Progenitor cell of endocrine pancreas (in vitro differentiated cells): ENCODE measurements around the gene TRMT10C. TPM values are rescaled to one million over a fixed set of nuclear protein-coding genes. Genes with fewer than 3 reads are reported as not detected.

ENCODE experiments used
- DNase-seq: peaks from one replicate; pipeline ENCODE4 v3.0.0; 2021; ENCODE audit warnings: low spot score; ENCODE audit not compliant: unreplicated experiment
- H3K27ac Mint-ChIP-seq: 2 replicates; pipeline ENCODE4 v1.8.0; 2021; ENCODE audit warnings: mild to moderate bottlenecking, moderate library complexity, mixed read lengths
- H3K27me3 Mint-ChIP-seq: 2 replicates; pipeline ENCODE4 v1.8.0; 2021; ENCODE audit warnings: mixed read lengths
- H3K36me3 Mint-ChIP-seq: 2 replicates; pipeline ENCODE4 v1.8.0; 2022; ENCODE audit warnings: mixed read lengths; ENCODE audit not compliant: insufficient read depth
- H3K4me1 Mint-ChIP-seq: 2 replicates; pipeline ENCODE4 v1.8.0; 2021; ENCODE audit warnings: low read depth, mixed read lengths
- H3K4me3 Mint-ChIP-seq: 2 replicates; pipeline ENCODE4 v1.8.0; 2021; ENCODE audit warnings: low read depth, mild to moderate bottlenecking, moderate library complexity, mixed read lengths
- H3K9me3 Mint-ChIP-seq: 2 replicates; pipeline ENCODE4 v1.8.0; 2021; ENCODE audit warnings: low read depth, mixed read lengths
- long read RNA-seq: library from polyadenylated mRNA; unstranded; transcript quantifications from one replicate; pipeline ENCODE4 v2.0.0, GENCODE V29; 2020
- total RNA-seq: library from RNA; stranded (reverse); gene quantifications from 2 replicates; pipeline ENCODE4 v1.2.1, GENCODE V29; 2021
- TF ChIP-seq, protein P1 (sequence below): fragments of 200-600 bp; sonication (generic); IDR thresholded peaks from one replicate; pipeline ENCODE4 v1.5.0; 2021; ENCODE audit warnings: antibody characterized with exemption, mild to moderate bottlenecking; ENCODE audit not compliant: unreplicated experiment

The TRMT10C gene
- total RNA-seq = 24.0 and 24.4 TPM in 2 replicates
- long read RNA-seq, transcript TRMT10C-201 (2 exons, 1,819 nt) = major isoform, 47 of 48 reads
- long read RNA-seq, partial matches to known transcripts = 0 of 48 reads
- long read RNA-seq, other reads (novel, unspliced or antisense) = 0 of 48 reads

DNA sequence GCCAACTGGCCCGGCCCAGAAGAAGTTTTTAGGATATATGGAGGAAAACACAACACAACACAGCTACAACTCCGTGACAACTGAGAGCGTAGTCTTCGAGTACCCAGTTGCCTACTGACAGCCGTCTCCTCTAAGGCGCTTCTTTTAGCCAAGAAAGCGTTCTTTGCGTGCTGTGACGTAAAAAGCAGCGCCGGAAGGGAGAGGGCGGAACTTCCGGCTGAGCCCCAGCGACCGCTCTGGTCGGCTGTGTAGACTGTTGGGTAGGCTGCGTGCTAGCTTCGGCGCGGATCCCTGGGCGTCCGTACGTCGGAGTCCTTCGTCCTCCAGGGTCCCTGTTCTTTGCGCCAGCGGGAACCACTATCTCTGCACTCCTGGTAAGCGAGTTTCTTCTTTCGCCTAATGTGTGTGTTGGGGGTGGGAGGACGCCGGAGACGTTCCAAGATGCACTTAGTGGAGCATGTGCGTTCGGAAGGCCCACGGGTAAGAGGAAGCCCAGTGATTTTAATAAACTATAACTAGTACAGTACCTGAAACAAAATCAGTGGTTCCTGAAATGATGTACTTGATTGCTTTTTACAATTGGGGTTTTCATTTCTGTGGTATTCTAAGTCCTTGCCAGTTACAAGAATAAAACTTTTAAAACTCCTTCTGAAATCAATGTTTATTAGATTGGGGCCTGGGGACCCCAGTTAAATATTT, at the start of gene TRMT10C:
Gene TRMT10C, plus strand, starts transcription at position 239 of the 699 bp plus-strand sequence. CDS start 2,914 bp downstream, outside the sequence.
- peak within 1 kb of the TSS; percentile 99 for H3K27ac Mint-ChIP-seq
- peaks cover 13% of the 10 kb centered on the region for H3K36me3 Mint-ChIP-seq
- peaks cover 8% of the 10 kb centered on the region for H3K27me3 Mint-ChIP-seq
- TF ChIP-seq, protein P1, sequence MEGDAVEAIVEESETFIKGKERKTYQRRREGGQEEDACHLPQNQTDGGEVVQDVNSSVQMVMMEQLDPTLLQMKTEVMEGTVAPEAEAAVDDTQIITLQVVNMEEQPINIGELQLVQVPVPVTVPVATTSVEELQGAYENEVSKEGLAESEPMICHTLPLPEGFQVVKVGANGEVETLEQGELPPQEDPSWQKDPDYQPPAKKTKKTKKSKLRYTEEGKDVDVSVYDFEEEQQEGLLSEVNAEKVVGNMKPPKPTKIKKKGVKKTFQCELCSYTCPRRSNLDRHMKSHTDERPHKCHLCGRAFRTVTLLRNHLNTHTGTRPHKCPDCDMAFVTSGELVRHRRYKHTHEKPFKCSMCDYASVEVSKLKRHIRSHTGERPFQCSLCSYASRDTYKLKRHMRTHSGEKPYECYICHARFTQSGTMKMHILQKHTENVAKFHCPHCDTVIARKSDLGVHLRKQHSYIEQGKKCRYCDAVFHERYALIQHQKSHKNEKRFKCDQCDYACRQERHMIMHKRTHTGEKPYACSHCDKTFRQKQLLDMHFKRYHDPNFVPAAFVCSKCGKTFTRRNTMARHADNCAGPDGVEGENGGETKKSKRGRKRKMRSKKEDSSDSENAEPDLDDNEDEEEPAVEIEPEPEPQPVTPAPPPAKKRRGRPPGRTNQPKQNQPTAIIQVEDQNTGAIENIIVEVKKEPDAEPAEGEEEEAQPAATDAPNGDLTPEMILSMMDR = no peak
- peak; percentile 75 for DNase-seq
- H3K9me3 Mint-ChIP-seq = no peaks in the 10 kb centered on the region
- H3K4me1 Mint-ChIP-seq = peaks cover 13% of the 10 kb centered on the region
- peak within 1 kb of the TSS; percentile 99 for H3K4me3 Mint-ChIP-seq

GRCh38 chr3:101512396-101512645, 49.3 kb upstream of the TRMT10C start:
- Mint-ChIP-seq H3K27me3 (peaks cover 3% of the 10 kb centered on the region), H3K4me1 (peaks cover 7% of the 10 kb centered on the region), H3K36me3 (peaks cover 4% of the 10 kb centered on the region), H3K27ac (peak overlapping the region; percentile 97), H3K9me3 (no peaks in the 10 kb centered on the region), H3K4me3 (peak overlapping the region; percentile 97)
- TF ChIP-seq, protein P1 = no peak
- DNase-seq = peak; percentile 11

DNA sequence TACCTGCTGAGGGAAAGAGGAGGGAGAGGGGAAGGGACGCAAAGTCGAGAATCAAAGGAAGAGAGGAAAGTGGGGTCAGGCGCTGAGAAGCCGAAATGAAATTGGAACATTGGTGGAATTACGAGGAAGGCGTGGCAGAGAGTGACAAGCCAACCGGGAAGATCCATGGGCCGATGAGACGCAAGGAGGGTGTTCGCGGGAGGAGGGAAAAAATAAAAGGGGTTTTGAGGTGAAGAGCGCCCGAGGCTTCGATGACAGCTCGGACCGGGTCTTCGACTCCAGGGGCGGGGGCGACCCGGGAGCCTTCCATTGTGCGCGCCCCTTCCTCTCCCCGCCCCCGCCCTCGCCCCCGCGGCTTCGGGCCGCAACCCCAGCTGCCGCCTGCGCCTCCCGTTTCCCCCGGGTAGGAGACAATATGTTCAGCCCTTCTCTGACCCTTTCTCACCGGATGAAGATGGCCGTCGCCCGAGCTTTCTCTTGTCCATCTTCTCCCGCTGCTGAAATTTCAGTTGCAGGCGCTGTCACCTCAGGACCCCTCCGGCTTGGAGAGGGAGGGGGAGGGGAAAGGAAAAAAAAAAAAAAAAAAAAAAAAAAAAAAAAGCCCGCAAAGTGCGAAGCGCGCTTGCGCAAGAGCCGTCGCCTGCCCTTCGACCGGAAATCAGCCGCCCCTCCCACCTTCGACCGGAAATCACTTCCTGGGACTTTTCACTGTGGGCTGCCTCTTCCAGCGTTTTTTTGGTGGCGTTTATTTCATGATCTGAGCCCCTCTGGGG, 48.8 kb upstream of the TRMT10C start, which contains the start of gene SENP7:
Gene SENP7, minus strand, starts transcription at position 567 of the 773 bp plus-strand sequence. Its CDS starts 82 bp downstream, at position 485.
- peak within 1 kb of the TSS; percentile 97 for H3K4me3 Mint-ChIP-seq
- H3K4me1 Mint-ChIP-seq = peaks cover 7% of the 10 kb centered on the region
- peak within 1 kb of the TSS; percentile 97 for H3K27ac Mint-ChIP-seq
- peaks cover 3% of the 10 kb centered on the region for H3K27me3 Mint-ChIP-seq
- peaks cover 4% of the 10 kb centered on the region for H3K36me3 Mint-ChIP-seq
- TF ChIP-seq, protein P1 = no peak
- no peaks in the 10 kb centered on the region for H3K9me3 Mint-ChIP-seq
- peak; percentile 59 for DNase-seq

DNA sequence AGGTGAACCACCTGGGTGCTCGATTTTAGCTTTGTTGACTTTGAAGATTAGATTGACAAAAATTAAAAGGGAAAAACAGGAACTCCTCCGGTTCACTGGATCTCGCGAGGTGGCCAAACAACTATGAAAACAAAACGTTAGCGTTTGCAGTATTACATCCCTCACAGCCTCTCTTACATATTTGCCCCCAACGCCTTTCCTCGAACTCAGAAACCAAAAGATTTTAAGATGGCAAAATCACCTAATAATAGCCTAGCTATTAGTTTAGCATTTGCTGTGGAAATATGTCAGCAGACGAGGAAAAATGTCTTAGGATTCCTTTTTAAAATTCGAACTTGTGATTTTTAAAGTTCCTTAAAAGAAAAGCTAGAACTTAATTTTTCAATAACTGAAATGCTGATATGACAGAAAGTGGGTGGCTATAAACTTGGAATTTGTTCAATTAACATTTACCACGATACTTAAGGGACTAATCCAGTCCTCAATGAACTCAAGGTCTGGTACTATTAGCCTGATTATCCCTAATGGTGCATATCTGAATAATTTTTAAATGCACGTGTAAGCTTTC, 48.2 kb upstream of the TRMT10C start:
- Mint-ChIP-seq H3K4me3 (peak overlapping the region; percentile 97), H3K27me3 (peaks cover 3% of the 10 kb centered on the region), H3K9me3 (no peaks in the 10 kb centered on the region), H3K36me3 (peaks cover 1% of the 10 kb centered on the region), H3K4me1 (peaks cover 7% of the 10 kb centered on the region), H3K27ac (peak overlapping the region; percentile 97)
- no peak for DNase-seq
- TF ChIP-seq, protein P1 = no peak

- no peak overlapping the region for H3K4me3 Mint-ChIP-seq
- no peaks in the 10 kb centered on the region for H3K4me1 Mint-ChIP-seq
- no peak overlapping the region for H3K27ac Mint-ChIP-seq
- TF ChIP-seq, protein P1 = no peak
- no peaks in the 10 kb centered on the region for H3K36me3 Mint-ChIP-seq
- DNase-seq = no peak
- H3K9me3 Mint-ChIP-seq = no peaks in the 10 kb centered on the region
- H3K27me3 Mint-ChIP-seq = peaks cover 3% of the 10 kb centered on the region
Measured at GRCh38 chr3:101518421-101518871, 43.2 kb upstream of the TRMT10C start.
